Posterior vena cava (tissue), 2 donors: Measurements from ENCODE around the gene ACACB. TPM values are rescaled to one million over a fixed set of nuclear protein-coding genes. Genes with fewer than 3 reads are reported as not detected.

ENCODE experiments used
- DNase-seq: peaks from one replicate; pipeline ENCODE4 v3.0.0-alpha.2; 2020; ENCODE audit warnings: low spot score
- intact Hi-C, 2 donors: fragments of 100-400 bp; cut with DNase I; formaldehyde crosslinking; loops; one replicate each; pipeline versions ENCODE4 v1.14.1 to v1.14.2; 2022 to 2023
- long read RNA-seq, 2 donors: library from polyadenylated mRNA; unstranded; transcript quantifications; one replicate each; pipeline ENCODE4 v2.0.0, GENCODE V29; 2020 to 2021
- total RNA-seq, 2 donors: library from RNA; stranded (reverse); fragmentation: NEBNext Ultra II Directional; extraction: Animal tissue kit (Norgen Biotek cat#: 25700); gene quantifications; one replicate each; pipeline ENCODE4 v1.2.1, GENCODE V29; 2021
- donor health status: DM: yes; HTN: yes; CAD: no.
- donor health status: DM: yes; HTN: yes; CAD: no.

ACACB gene
- 10 to 100 TPM; 29.4 to 49.7 TPM for total RNA-seq
- long read RNA-seq, donor 1, partial matches to known transcripts = 4 of 6 reads
- long read RNA-seq, donor 1, other reads (novel, unspliced or antisense) = 2 of 6 reads
- long read RNA-seq, donor 2, partial matches to known transcripts = 8 of 14 reads
- long read RNA-seq, donor 2, other reads (novel, unspliced or antisense) = 4 of 14 reads

GRCh38 chr12:109115758-109116610 is at the start of gene ACACB:
Gene ACACB (plus strand): TSS chr12:109116587. CDS start chr12:109139406, 22,819 bp downstream.
- DNase-seq = no peak
- intact Hi-C loops = no loop called here

- no peak for DNase-seq
- intact Hi-C loops = no loop called here
Observed at GRCh38 chr12:109069307-109070271, 46.8 kb upstream of the ACACB start.

GRCh38 chr12:109074866-109075265 is 41.5 kb upstream of the ACACB start:
- intact Hi-C loops = no loop called here

GRCh38 chr12:109082751-109083150 is 33.6 kb upstream of the ACACB start:
- intact Hi-C loops = no loop called here

More at GRCh38 chr12:109074866-109075265, 41.5 kb upstream of the ACACB start:
- DNase-seq = no peak

GRCh38 chr12:109084425-109084824 is 32.0 kb upstream of the ACACB start:
- intact Hi-C loops = no loop called here
- DNase-seq = no peak

More at GRCh38 chr12:109082751-109083150, 33.6 kb upstream of the ACACB start:
- DNase-seq = no peak

DNA sequence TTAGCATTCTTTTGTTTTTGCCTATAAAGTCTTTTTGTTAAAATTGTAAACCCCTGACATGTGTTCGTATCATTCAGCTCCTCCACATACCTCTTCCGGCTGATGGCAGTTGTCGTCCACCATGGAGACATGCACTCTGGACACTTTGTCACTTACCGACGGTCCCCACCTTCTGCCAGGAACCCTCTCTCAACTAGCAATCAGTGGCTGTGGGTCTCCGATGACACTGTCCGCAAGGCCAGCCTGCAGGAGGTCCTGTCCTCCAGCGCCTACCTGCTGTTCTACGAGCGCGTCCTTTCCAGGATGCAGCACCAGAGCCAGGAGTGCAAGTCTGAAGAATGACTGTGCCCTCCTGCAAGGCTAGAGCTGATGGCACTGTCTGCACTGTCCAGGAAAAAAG is 30.8 kb upstream of the ACACB start:
- no peak for DNase-seq

GRCh38 chr12:109087250-109087649 is 29.1 kb upstream of the ACACB start:
- intact Hi-C loops = no loop called here
- DNase-seq = no peak

More for the DNA sequence above, 30.8 kb upstream of the ACACB start:
- intact Hi-C loops = no loop called here

- no peak for DNase-seq
- intact Hi-C loops = no loop called here
Observed at GRCh38 chr12:109088818-109089217, 27.6 kb upstream of the ACACB start.

DNA sequence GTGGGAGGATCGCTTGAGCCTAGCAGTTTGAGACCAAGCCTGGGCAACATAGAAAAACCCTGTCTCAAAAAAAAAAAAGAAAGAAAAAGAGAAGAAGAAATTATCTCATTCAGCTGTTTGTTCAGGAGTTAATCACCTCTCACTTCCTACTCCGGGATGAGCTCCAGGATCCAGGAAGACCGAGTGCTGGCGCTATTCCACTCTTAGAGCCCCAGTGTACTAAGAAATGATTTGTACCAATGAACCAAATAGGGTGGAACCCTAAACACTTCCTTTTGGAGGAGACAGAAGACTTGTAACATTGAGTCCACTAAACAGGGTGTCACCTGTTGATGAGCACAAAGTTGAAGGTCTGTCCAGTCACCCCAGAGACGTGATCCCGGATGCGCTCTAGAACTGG is 26.7 kb upstream of the ACACB start:
- no peak for DNase-seq
- intact Hi-C loops = loop anchor here (10.0 kb wide), 1 partner anchor 525 kb away; the partner anchor contains the start of genes ISCU (in 2 of the 2) and SART3 (in 2 of the 2)

DNA sequence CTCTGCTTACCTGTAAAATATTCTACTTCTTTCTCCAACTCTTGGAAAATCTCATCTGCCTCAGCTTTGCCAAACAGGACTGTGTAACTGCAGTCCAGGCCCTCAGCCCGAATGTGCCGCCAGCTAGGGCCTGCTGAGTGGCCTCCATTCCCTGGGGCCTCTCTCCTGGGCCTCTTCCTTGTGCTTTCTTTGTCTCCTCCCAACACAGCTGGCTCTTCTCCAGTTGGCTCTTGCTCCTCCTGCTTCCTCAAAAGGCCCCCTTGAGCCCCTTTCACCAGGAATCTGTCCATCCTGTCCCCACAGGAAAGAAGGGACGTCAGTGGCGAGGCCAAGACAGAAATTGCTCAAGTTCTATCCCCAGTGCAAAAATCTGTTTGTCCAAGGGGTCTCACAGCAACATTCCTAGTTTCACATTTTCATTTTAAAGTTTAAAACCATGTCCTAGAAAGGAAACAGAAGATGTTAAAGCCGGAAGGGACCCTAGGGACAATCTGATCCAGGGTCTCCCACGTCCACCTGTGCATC is 23.8 kb upstream of the ACACB start:
- intact Hi-C loops = loop anchor here (10.0 kb wide), 1 partner anchor 528 kb away; the partner anchor contains the start of genes ISCU (in 2 of the 2) and SART3 (in 2 of the 2)
- DNase-seq = no peak

DNA sequence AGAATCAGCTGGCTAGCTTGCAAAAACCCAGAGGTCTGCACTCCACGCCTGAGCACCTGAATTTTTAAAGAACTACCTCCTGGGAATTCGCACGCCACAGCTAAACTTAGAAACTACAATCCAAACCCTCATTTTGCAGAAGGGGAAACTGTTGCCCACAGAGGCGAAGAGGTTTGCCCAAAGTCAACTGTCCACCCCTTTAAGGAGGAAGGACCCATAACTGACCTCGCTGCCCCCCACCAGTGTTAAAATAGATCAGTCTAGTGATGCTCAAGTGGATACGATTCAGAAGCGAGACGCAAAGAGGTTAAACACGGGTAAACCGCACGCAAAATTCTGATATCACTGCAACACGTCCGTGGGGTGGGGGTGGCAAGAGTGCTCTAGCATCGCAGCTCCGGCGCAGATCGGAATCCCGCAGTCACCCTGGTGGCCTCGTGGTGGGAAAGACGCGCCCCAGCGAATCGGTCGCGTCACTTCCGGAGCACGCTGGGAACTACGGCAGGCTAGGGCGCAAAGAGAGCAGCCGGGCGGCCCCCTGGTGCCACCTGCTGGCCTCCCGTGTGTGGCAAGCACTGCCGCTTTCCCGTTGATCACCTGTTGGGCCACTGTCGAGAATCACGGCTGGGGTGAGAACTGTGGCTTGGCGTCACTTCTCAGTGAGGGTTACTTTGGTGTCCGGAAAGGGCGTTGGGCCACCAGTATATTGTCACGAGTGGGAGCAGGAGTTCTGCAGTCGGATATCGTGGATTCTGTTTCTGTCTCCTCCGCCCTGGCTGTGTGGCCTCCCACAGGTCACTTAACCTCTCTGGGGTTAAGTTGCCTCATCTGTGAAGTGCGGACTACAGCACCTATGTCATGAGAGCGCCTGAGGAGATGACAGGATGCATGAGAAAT is 23.1 kb upstream of the ACACB start, which contains the start of gene ALKBH2:
ALKBH2 (minus strand) TSS at position 451 of the 897 bp plus-strand sequence. CDS start 686 bp downstream, outside the sequence.
- intact Hi-C loops = loop anchor here (10.0 kb wide), 1 partner anchor 528 kb away; the partner anchor contains the start of genes ISCU (in 2 of the 2) and SART3 (in 2 of the 2)
- DNase-seq = peak; percentile 98

- intact Hi-C loops = loop anchor here (10.0 kb wide), 1 partner anchor 532 kb away; the partner anchor contains the start of genes ISCU (in 2 of the 2) and SART3 (in 2 of the 2)
- DNase-seq = no peak
Observed at GRCh38 chr12:109097140-109097434, 19.3 kb upstream of the ACACB start.

GRCh38 chr12:109097435-109098182 is 18.8 kb upstream of the ACACB start, which contains the start of gene UNG:
Gene UNG (plus strand): TSS chr12:109097597. CDS start chr12:109097680, 83 bp downstream.
- intact Hi-C loops = loop anchor here (10.0 kb wide), 1 partner anchor 533 kb away; the partner anchor contains the start of genes ISCU (in 2 of the 2) and SART3 (in 2 of the 2)

DNA sequence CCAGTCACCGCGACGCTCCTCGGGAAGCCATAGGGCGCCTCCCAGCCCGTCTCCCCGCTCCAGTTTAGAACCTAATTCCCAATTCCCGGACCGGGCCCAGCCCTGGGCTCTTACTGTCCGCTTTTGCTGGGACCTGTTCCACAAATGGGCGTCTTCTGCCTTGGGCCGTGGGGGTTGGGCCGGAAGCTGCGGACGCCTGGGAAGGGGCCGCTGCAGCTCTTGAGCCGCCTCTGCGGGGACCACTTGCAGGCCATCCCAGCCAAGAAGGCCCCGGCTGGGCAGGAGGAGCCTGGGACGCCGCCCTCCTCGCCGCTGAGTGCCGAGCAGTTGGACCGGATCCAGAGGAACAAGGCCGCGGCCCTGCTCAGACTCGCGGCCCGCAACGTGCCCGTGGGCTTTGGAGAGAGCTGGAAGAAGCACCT is 18.2 kb upstream of the ACACB start:
- intact Hi-C loops = loop anchor here (10.0 kb wide), 1 partner anchor 533 kb away; the partner anchor contains the start of genes ISCU (in 2 of the 2) and SART3 (in 2 of the 2)
- DNase-seq = peak; percentile 92

More at GRCh38 chr12:109097435-109098182, 18.8 kb upstream of the ACACB start, which contains the start of gene UNG:
- peak; percentile 99 for DNase-seq

DNA sequence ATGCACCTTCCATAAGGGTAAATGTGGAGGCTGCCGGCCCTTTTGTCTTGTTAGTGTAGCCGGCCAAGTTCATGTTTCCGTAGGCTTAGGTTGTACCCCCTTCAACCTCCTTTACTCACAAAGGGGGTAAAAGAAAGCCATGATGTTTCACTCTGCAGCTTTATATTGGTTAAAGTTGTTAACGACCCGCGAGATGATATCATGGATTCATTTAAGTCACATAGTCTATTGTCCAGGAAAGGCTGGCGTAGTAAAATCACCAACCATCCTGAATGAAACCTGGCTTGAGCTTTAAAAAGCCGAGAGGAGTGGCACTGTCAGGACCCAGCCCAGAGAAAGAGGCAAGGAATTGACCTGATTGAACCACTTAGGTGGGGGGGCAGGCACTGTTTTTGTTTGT is 17.7 kb upstream of the ACACB start:
- no peak for DNase-seq
- intact Hi-C loops = loop anchor here (10.0 kb wide), 1 partner anchor 534 kb away; the partner anchor contains the start of genes ISCU (in 2 of the 2) and SART3 (in 2 of the 2)

DNA sequence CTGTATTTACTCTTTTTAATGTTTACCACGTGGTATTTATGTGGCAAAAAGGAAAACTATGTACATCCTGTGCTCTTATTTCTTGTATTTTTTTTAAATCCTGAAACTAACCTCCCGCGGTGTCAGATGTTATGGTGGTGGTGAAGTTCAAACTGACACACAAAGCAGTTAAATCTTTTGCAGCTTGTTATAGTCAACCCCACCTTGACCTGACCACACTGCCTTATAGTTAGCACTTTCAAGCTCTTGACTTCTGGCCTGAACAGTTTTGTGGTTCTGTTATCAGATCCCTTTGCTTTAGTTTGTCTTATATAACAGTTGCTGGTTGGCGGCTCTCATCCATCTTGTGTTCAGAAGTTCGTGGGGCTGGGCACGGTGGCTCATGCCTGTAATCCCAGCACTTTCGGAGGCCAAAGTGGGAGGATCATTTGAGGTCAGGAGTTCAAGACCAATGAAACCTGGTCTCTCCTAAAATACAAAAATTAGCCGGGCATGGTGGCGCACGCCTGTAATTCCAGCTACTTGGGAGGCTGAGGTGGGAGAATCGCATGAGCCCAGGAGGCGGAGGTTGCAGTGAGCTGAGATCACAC is 16.9 kb upstream of the ACACB start:
- no peak for DNase-seq
- intact Hi-C loops = loop anchor here (10.0 kb wide), 1 partner anchor 535 kb away; the partner anchor contains the start of genes ISCU (in 2 of the 2) and SART3 (in 2 of the 2)
